Measurements from ENCODE around the gene LAMTOR2.
A peak's percentile ranks its signal among the peaks of the same experiment; 100 is the strongest.

Gene LAMTOR2

GRCh38 chr1:156052862-156053767 lies 1.5 kb upstream of the LAMTOR2 start:
- no peak for DNase-seq (ENCODE audit: low read depth)
- peak; percentile 50 for TF ChIP-seq CTCF (conservative IDR thresholded peaks at IDR 0.05; ENCODE audit: low read depth, low read length)
- H3K4me3 ChIP-seq (ENCODE audit: low read length): peak overlapping the region; percentile 55

- no peak for TF ChIP-seq CTCF (conservative IDR thresholded peaks at IDR 0.05; ENCODE audit: low read depth, low read length)
- DNase-seq (ENCODE audit: low read depth): no peak
- peak within 1 kb of the TSS; percentile 99 for H3K4me3 ChIP-seq (ENCODE audit: low read length)
These were observed 648 bp upstream of the LAMTOR2 start, which contains the start of gene UBQLN4 for GRCh38 chr1:156053768-156054499. Gene UBQLN4, minus strand, starts transcription at chr1:156053798. Its CDS starts 97 bp downstream, at chr1:156053701.

GRCh38 chr1:156055281-156056048 lies 883 bp downstream of the LAMTOR2 start:
- no peak for TF ChIP-seq CTCF (conservative IDR thresholded peaks at IDR 0.05; ENCODE audit: low read depth, low read length)
- H3K4me3 ChIP-seq (ENCODE audit: low read length): peak overlapping the region; percentile 99
- no peak for DNase-seq (ENCODE audit: low read depth)

GRCh38 chr1:156056326-156056849 lies 1.8 kb downstream of the LAMTOR2 start:
- H3K4me3 ChIP-seq (ENCODE audit: low read length): no peak overlapping the region
- no peak for TF ChIP-seq CTCF (conservative IDR thresholded peaks at IDR 0.05; ENCODE audit: low read depth, low read length)
- DNase-seq (ENCODE audit: low read depth): no peak

GRCh38 chr1:156060937-156061636 lies 6.5 kb downstream of the LAMTOR2 start, which contains the start of gene RAB25:
Gene RAB25, plus strand, starts transcription at chr1:156061160. Its CDS starts 241 bp downstream, at chr1:156061401.
- DNase-seq (ENCODE audit: low read depth): no peak
- no peak for TF ChIP-seq CTCF (conservative IDR thresholded peaks at IDR 0.05; ENCODE audit: low read depth, low read length)
- H3K4me3 ChIP-seq (ENCODE audit: low read length): no peak within 1 kb of the TSS

GRCh38 chr1:156062189-156062588 lies 7.6 kb downstream of the LAMTOR2 start:
- no peak overlapping the region for H3K4me3 ChIP-seq (ENCODE audit: low read length)
- no peak for TF ChIP-seq CTCF (conservative IDR thresholded peaks at IDR 0.05; ENCODE audit: low read depth, low read length)

More at GRCh38 chr1:156062189-156062588, 7.6 kb downstream of the LAMTOR2 start:
- DNase-seq (ENCODE audit: low read depth): no peak
